HK-2 (cell line): Measurements from ENCODE around the gene SCYGR1.
"Not testable (repeated sequence)": the region's sequence is repeated elsewhere in the genome, so short reads cannot be mapped to it uniquely, and the experiment has no call there.

Experiments used
- DNase-seq: peaks from one replicate; pipeline ENCODE4 v3.0.0-alpha.2; 2018; ENCODE audit not compliant: unreplicated experiment

Gene SCYGR1

DNA sequence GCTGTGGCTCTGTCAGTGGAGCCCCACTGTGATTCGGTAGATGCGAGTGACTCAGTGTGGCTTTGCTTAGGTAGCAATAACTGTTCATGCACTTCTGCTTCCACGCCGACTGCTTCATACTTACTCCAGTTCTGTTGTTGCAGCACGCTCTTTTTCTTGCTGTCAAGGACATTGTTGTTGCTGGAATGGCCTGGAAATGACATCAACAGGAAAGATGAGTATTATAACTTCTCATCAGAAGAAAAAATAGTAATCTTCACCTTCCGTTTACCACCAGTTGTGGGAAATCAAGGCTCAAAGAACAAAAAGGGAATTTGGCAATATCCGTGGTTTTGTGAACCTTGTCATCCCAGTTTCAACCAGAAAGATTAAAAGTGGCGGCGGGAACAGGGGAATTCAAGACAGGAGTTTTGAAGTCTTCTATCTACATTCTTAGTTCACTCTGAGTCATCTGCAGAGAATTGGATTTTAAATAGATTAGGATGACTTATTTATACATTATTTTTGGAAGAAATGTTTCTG lies 16.9 kb downstream of the SCYGR1 start:
- DNase-seq: no peak

DNA sequence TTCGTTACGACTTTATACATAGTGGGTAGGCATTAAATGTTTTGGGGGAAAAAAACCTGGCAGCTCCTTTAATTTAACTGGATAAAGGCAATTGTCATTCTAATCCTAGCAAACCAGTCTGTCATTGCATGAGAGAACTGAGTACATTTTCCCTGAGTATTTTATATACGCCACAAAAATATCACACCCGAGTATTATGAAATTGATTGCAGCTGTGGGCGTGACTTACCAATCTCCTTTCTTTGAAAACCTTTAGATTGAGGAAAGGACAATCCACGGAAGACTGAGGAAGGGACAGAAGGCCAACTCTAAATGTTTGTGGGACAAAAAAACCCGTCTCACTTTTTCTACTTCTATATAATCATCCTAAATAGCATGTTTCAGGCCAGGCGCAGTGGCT lies 17.7 kb downstream of the SCYGR1 start:
- no peak for DNase-seq

DNA sequence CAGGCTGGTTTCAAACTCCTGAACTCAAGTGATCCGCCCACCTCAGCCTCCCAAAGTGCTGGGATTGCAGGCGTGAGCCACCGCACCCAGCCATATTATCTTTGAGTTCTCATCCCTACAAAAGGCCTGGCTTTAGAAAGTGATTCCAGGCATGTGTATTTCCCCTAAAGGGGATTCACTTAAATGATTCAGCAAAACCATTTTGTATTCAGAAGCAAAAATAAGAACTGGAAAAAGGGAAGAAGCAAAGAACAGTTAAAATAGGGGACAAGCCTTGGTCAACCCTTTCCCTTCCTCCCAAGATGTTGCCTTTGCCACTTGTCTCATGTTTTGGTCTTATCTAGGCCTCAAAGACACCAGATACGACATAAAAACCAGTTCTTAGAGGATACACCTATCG lies 19.2 kb downstream of the SCYGR1 start:
- no peak for DNase-seq

DNA sequence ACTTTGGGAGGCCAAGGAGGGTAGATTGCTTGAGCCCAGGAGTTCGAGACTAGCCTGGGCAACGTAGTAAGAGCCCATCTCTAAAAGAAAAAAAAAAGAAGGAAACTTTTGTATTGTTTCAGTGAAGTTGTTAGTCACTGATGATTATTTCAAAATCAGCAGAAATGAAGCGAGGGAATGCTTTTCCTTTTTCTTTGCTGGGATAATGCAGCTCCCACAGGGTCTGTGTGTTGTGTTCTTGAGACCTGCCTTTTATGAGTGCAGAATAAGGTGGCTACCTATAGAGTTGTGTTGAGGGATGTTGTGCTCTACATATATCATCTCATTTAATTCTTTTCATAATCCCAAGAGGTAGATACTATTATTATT lies 20.3 kb downstream of the SCYGR1 start:
- no peak for DNase-seq

DNA sequence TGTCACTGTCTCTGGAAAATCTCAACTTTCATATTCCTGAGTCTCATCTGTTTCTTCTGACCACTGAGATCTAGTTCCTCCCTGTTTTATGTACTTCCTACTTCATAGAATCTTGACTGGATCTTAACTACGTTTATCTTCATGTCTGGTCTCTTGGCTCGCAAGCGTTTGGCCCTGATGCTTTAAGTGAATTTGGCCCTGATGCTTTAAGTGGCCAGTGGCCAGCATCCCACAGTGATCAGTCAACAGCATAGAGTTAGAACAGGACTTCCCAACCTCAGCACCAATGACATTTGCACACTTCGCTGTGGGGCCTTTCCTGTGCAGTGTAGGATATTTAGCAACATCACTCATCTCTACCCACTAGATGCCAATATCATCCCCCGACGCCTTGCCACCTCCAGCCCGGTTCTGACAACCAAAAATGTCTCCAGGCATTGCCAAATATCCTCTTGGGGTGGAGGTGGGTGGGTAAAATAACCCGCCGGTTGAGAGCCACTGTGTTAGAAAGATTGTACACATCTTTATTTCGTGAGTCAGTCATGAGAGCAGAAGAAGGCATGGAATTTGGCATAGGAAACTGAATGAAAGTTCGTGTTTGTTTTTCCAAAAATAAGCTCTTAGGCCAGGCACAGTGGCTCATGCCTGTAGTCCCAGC lies 20.9 kb downstream of the SCYGR1 start:
- no peak for DNase-seq

DNA sequence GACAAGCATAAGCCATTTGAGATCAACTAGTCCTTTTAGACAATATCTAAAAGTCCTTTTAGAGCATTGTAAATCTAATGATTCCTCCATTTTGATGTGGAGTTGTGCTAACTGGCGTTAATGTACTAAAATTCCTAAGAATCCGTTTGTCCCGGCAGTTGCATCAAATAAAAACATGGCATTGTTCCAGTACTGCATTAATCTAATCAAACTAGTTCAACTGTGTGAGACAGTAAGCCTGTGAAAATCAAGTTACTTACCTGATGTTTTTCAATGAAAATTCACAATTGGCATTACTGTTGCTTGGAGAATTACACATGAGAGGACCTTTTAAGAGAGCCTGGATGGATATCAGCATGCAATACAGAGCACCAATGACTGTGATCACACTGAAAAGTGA lies 21.9 kb downstream of the SCYGR1 start:
- DNase-seq: no peak

DNA sequence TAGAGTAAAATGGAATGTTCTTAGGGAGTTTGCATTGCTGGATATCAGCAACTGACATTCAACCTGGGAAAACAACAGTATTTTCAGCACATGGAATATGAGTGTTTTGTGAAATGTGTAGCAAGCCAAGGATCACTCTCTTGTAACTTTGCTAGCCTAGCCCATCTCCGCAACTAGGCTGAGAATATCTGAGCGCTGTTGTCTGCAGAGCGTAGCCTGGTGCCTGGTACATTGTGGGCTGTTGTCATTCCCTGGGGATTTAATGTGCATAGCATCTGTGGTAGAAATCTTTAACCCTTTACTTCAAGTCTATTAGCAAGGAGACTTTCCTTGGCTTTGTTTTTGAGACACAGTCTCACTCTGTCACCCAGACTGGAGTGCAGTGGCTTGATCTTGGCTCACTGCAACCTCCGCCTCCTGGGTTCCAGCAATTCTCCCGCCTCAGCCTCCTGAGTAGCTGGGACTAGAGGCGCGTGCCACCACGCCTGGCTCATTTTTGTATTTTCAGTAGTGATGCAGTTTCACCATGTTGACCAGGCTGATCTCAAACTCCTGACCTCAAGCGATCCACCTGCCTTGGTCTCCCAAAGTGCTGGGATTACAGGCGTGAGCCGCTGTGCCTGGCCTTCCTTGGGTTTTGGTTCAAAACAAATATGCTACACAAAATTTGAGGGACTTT lies 23.0 kb downstream of the SCYGR1 start:
- DNase-seq: not testable (repeated sequence)

DNA sequence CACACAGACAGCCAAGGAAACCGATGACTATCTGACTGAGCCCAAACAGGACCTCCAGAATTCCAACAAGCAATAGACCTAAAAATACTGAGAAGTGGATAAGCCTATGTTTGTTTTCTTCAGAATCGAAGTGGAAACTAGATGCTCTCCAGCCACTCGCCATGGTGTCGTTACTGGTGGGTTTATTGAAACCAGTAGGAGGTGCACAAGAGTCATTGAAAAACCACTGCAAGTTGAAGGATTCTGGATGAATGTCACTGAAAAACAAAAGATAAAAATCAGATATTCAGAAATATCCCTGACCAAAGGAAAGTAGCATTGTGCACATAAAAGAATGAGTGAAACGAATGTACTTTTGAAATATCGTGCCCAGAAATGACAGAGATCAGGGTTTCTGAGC lies 24.0 kb downstream of the SCYGR1 start:
- no peak for DNase-seq

DNA sequence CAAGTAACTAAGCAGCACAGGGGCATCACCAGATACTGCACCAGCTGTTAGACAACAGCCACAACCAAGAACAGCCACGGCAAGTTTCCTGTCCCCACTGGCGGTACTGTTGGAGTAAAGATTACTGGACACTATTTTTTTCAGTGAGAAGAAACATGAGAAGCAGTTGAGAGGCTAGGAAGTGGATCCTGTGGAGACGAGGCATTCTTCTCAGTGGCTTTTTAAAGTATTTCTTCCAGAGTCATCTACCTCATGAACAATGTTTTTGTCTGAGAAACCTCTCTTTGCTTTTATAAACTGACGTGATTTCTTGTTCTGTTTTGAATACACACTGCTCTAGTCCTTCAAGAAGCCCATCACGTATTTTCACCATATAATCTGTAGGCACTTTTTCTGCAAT lies 27.4 kb downstream of the SCYGR1 start:
- DNase-seq: no peak

DNA sequence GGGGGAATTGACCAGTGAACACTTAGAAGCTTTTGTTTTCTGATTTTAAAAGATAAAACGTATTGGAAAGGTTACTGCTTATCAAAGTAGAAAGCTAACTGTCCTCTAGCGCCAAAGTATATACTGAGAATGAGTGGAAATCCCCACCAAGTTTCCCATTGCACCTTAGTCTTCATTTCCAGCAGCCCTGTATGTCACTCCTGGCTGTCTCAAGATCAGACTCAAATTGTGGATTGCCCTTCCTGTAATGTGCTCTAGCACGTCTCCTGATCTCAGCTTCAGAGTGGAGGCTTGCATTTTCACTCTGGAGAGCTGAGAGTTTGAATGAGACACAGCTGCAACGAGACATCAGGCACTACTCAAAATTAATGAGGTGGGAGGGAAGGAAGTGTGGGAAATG lies 36.1 kb downstream of the SCYGR1 start:
- DNase-seq: no peak

DNA sequence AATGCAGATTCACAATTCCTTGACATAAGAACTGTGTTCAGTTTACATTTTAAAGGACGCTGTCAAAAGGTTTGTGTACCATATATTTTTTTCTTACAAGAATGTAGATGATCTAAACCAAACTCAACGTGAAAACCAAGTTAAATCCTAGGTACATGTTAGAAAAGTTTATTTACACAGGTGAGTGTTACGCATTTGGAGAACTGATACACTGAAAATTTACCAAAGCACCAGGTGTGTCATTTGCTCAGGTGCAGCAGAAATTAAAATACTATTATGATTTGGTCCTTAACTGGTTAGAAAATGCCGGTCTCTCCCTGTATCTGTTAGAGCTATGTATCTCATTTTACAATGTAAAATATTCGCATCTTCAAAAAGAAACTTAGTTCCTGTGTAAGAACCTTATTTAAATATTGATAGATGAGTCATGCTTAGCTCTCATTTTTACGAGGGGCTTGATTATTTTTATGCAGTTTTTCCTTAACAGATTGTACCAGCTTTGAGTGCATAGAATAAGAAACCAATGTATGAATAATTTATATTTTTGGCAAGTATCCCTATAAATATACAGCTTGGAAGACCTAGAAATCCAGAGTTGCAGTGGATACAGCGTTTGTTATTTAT lies 37.6 kb downstream of the SCYGR1 start:
- no peak for DNase-seq

DNA sequence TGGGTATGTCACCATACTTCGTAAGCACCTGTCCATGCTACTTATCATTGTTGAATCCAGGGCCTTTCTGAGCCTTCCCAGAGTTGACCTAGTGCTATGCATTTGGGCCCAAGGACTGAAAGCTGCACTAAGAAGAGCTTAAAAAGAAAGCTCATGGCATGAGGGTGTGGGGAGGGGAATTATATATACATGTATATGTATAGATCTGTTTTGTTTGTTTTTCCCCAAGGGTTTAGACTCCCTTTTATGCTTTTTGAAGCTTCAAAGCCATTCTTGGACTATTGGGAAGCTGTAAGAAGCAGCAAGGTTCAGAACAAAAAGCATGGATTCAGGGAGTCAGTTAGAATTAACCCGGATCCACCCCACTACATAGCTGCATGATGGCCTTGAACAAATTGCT lies 39.4 kb downstream of the SCYGR1 start:
- DNase-seq: no peak

DNA sequence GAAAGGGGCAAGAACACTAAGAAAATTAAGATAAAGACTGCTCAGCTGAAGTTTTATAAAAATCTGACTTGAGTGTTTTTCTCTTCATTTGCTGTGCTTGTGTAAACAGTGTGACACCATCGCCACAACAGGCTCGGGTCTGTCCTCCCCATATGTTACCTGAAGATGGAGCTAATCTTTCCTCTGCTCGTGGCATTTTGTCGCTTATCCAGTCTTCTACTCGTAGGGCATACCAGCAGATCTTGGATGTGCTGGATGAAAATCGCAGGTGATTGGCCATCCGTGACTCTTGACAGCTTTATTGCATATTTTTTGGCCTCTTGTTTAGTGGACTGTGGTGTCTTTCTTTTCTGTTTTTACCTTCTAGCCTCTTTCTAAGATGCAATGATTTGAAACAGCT lies 40.6 kb downstream of the SCYGR1 start:
- no peak for DNase-seq

DNA sequence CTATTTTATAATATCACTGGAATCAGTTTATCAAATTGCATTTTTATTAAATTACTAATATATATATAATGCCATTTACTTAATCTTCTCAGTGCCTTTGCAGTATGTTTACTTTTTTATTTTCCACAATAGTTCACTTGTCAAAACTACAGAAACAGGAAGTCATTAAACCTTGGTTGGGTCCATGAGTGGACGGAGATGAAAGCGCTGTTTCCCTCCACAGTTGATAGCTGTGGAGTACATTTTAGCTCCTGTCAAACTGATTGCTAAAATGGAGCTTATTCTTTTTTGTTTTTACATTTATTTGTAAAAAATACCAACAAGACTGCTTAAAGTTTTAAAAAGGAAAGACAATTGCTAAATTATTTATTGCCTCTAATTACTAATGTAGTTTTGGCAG lies 43.5 kb downstream of the SCYGR1 start:
- DNase-seq: no peak

DNA sequence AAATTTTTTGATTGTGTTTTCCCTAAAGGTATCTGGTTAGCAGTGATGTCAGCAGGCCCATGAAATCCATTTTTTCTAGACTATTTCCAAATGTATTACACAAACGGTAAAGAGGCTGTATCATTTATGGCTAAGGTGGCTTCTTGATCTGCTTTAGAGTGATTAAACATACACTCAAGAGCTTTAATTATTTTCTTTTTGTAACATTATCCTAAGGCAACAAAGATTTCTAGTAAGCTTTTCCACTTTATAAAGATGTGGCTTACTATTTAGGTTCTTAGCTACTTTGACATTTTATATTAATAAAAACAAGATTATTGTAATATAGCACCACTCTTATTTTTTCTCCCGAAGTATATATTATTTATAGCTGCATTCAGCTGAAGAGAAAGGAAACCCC lies 46.2 kb downstream of the SCYGR1 start:
- DNase-seq: no peak

DNA sequence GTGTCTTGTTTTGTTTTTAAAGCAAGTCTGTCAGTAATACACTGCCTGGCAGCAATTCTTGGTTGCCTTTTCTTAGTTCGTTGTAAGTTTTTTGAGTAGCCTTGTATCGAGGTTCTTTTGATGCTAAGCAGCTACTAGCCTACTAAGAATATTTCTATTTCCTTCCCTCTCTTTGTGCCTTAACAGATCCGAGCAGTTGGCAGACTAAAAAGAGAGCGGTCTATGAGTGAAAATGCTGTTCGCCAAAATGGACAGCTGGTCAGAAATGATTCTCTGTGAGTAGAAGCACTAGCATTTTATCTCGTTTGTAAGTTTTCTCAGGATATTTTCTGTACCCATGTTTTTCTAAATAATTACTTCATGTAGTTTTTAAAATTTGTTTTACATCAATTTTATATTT lies 47.6 kb downstream of the SCYGR1 start:
- DNase-seq: no peak

DNA sequence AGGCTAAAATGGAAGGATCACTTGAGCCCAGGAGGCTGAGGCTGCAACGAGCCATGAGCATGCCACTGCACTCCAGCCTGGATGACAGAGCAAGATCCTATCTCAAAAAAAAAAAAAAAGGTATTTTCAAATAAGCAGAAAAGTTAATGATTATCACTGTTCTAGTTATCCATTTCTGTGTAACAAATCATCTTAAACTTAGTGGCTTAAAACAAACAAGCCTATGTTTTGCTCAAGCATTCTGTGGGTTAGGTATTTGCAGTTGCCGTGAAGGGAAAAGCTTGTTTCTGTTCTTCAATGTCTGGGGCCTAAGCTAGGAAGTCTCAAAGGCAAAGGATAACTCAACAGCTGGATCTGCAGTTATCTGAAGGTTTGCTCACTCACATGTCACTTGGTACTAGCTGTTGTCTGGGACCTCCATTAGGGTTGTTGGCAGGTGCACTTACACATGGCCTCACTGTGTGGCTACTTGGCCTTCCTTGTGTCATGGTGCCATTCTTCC lies 48.6 kb downstream of the SCYGR1 start:
- no peak for DNase-seq
